Osteoblast (primary cell): ENCODE results near the gene TRIM40. TPM values are rescaled to one million over a fixed set of nuclear protein-coding genes. Genes with fewer than 3 reads are reported as not detected.

Source experiments
- DNase-seq: peaks from one replicate; pipeline ENCODE4 v3.0.0; 2011; ENCODE audit warnings: low spot score, mixed read lengths; ENCODE audit not compliant: insufficient read length; ENCODE audit errors: missing footprints
- H2AFZ ChIP-seq: 2 replicates; pipeline ENCODE4 v1.6.0; 2011; ENCODE audit warnings: mild to moderate bottlenecking, low read length
- H3K27ac ChIP-seq: 2 replicates; pipeline ENCODE4 v1.5.1; 2011; ENCODE audit warnings: mild to moderate bottlenecking, low read depth, low read length, moderate library complexity
- H3K27me3 ChIP-seq: 2 replicates; pipeline ENCODE4 v1.6.0; 2012; ENCODE audit warnings: mild to moderate bottlenecking, control low read depth, inconsistent platforms, low read length, moderate library complexity; ENCODE audit not compliant: insufficient read depth
- H3K36me3 ChIP-seq: 2 replicates; pipeline ENCODE4 v1.5.1; 2011; ENCODE audit warnings: mild to moderate bottlenecking, low read length, control low read depth, moderate library complexity; ENCODE audit not compliant: insufficient read depth
- H3K4me1 ChIP-seq: 2 replicates; pipeline ENCODE4 v1.5.1; 2011; ENCODE audit warnings: mild to moderate bottlenecking, low read length, control low read depth, moderate library complexity; ENCODE audit not compliant: insufficient read depth
- H3K4me2 ChIP-seq: 2 replicates; pipeline ENCODE4 v1.6.0; 2011; ENCODE audit warnings: mild to moderate bottlenecking, low read length; ENCODE audit not compliant: insufficient read depth
- H3K4me3 ChIP-seq: fragments of 200-600 bp; sonication (generic); 3 replicates; pipeline ENCODE4 v1.5.1; 2012; ENCODE audit warnings: mild to moderate bottlenecking, low read length, inconsistent platforms; ENCODE audit not compliant: insufficient read depth
- H3K79me2 ChIP-seq: 2 replicates; pipeline ENCODE4 v1.6.0; 2012; ENCODE audit warnings: mild to moderate bottlenecking, low read length, control low read depth, inconsistent platforms; ENCODE audit not compliant: insufficient read depth
- H3K9me3 ChIP-seq: 2 replicates; pipeline ENCODE4 v1.5.1; 2011; ENCODE audit warnings: low read depth, low read length, control low read depth
- H4K20me1 ChIP-seq: 2 replicates; pipeline ENCODE4 v1.6.0; 2012; ENCODE audit warnings: mild to moderate bottlenecking, low read length, control low read depth; ENCODE audit not compliant: insufficient read depth
- CTCF ChIP-seq: IDR thresholded peaks from 2 replicates; pipeline ENCODE4 v1.5.1; 2011; ENCODE audit warnings: mild to moderate bottlenecking, low read depth, low read length, moderate library complexity; ENCODE audit errors: extremely low read depth
- total RNA-seq: library from RNA; depleted of rRNA; stranded (reverse); fragments of >200 nt; gene quantifications from 2 replicates; pipeline ENCODE4 v1.2.3, GENCODE V29; 2012

TRIM40 gene
- total RNA-seq, 1 donor, result not detected

DNA sequence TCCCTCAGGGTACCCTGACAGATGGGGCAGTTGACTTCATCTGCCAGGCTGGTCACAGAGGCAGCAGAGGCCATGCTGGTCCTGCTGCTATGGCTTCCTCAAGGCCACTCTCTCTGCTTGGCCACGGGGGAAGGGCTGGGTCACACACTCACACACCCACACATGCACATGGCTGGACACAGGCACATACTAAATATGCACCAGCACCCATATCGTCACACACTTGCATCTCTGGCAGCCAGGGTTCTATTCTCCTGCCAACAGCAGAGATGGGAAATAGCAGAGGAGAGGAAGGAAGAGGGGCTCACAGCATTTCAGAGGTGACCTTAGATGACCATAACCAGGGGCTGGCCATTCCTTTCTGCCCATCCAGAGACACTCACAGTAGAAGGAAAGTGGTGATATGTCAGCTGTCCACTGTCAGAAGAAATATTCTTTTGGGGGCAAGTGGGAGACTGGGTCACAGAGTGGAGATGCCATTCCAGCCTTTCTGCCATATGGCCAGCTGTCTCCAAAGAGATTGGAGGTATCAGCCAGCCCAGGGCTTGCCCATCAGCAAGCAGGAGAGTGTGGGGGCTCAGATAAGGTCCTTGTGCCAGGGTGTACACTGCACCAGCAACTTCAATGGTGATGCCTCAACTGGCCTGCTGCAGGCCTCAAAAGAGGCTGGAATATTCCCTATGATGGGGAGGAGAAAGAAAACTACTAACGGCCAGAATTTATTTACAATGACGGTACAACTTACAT lies 25.0 kb downstream of the TRIM40 start, which contains the start of gene TRIM10:
TSS of gene TRIM10 (minus strand) at position 427 of the 747 bp plus-strand sequence. CDS start at position 74, 353 bp downstream.
- Histone ChIP-seq H3K79me2 (no peaks in the 10 kb centered on the region), H3K36me3 (no peaks in the 10 kb centered on the region), H3K4me2 (no peak within 1 kb of the TSS), H4K20me1 (no peaks in the 10 kb centered on the region), H3K27ac (no peak within 1 kb of the TSS), H3K27me3 (peaks cover 8% of the 10 kb centered on the region), H3K4me1 (peaks cover 7% of the 10 kb centered on the region), H3K9me3 (no peaks in the 10 kb centered on the region), H3K4me3 (no peak within 1 kb of the TSS), H2AFZ (no peak within 1 kb of the TSS)
- DNase-seq, result no peak
- TF ChIP-seq CTCF, result no peak

DNA sequence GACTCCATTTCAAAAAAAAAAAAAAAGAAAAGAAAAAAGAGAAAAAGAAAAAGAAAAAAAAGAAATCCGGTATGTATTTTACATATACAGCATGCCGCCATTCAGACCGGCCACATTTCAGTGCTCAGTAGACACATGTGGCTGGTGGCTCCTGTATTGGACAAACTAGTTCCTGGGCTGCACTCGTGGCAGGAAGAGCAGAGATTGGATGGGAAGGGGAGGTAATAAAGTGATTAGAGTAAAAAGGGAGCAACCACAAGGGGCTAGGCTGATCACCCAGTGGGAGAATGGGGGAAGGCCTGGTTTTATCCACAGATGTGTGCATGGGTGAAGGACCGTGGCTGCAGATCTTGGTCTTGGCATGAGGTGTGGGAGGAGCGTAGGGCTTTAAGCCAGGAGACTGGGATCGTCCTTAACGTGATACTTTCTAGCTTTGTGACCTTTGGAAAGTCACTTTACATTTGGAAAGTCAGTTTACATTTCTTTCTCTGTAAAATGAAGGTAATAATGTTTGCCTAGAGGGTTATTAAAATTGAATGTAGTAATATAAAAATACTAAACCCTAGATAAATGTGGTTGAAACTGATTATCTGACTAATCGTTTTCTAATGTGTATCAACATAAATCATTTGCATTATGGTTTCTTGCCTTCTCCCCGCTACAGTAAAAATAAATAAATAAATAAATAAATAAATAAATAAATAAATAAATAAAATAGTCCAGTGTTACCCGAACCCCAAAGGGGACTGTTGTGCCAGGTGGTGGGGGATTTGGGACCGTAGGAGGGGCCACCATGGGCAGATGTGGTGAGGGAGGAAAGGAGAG lies 26.5 kb downstream of the TRIM40 start:
- H3K79me2 ChIP-seq, result no peaks in the 10 kb centered on the region
- H3K9me3 ChIP-seq, result no peaks in the 10 kb centered on the region
- H3K36me3 ChIP-seq, result no peaks in the 10 kb centered on the region
- no peak overlapping the region for H3K4me2 ChIP-seq
- no peaks in the 10 kb centered on the region for H4K20me1 ChIP-seq
- no peak overlapping the region for H3K27ac ChIP-seq
- TF ChIP-seq CTCF, result no peak
- no peak overlapping the region for H3K4me3 ChIP-seq
- no peak for DNase-seq
- peaks cover 14% of the 10 kb centered on the region for H3K27me3 ChIP-seq
- no peak overlapping the region for H2AFZ ChIP-seq
- no peaks in the 10 kb centered on the region for H3K4me1 ChIP-seq

GRCh38 chr6:30163090-30163917 lies 27.4 kb downstream of the TRIM40 start, which contains the start of gene TRIM15:
TSS of gene TRIM15 (plus strand) at chr6:30163546. CDS start at chr6:30163685, 139 bp downstream.
- H3K4me2 ChIP-seq, result no peak within 1 kb of the TSS
- DNase-seq, result no peak
- no peak for TF ChIP-seq CTCF
- peaks cover 23% of the 10 kb centered on the region for H3K27me3 ChIP-seq
- no peak within 1 kb of the TSS for H3K27ac ChIP-seq
- H4K20me1 ChIP-seq, result no peaks in the 10 kb centered on the region
- H3K4me1 ChIP-seq, result no peaks in the 10 kb centered on the region
- no peaks in the 10 kb centered on the region for H3K79me2 ChIP-seq
- H3K9me3 ChIP-seq, result no peaks in the 10 kb centered on the region
- no peaks in the 10 kb centered on the region for H3K36me3 ChIP-seq
- no peak within 1 kb of the TSS for H2AFZ ChIP-seq
- H3K4me3 ChIP-seq, result no peak within 1 kb of the TSS
